ENCODE data around the gene INS.

INS gene

GRCh38 chr11:2159536-2160413 is 1.2 kb downstream of the INS start:
- H3K27ac ChIP-seq (ENCODE audit: low read depth, low read length) = no peak overlapping the region
- H3K4me2 ChIP-seq (ENCODE audit: low read length) = no peak overlapping the region
- H3K9me3 ChIP-seq (ENCODE audit: control insufficient read depth, insufficient read depth, low read length) = no peaks in the 10 kb centered on the region
- H3K4me3 ChIP-seq (ENCODE audit: low read length) = no peak overlapping the region
- H3F3A ChIP-seq (ENCODE audit: control insufficient read depth, insufficient read depth) = no peaks in the 10 kb centered on the region
- no peaks in the 10 kb centered on the region for H3K36me3 ChIP-seq (ENCODE audit: control insufficient read depth, low read length)
- no peaks in the 10 kb centered on the region for H3K27me3 ChIP-seq (ENCODE audit: control insufficient read depth, low read length)
- H3K79me2 ChIP-seq (ENCODE audit: control insufficient read depth, low read length) = no peaks in the 10 kb centered on the region
- no peaks in the 10 kb centered on the region for H3K4me1 ChIP-seq (ENCODE audit: control insufficient read depth, low read length)
- H4K20me1 ChIP-seq (ENCODE audit: control insufficient read depth, insufficient read depth, low read depth, low read length) = no peaks in the 10 kb centered on the region
- TF ChIP-seq EZH2phosphoT487 (IDR thresholded peaks at IDR 0.05; ENCODE audit: borderline replicate concordance, low read length) (no peak), CTCF (IDR thresholded peaks at IDR 0.05; ENCODE audit: low read depth, low read length, poor library complexity, severe bottlenecking) (no peak)
- H3K9me2 ChIP-seq (replicated peaks; ENCODE audit: control insufficient read depth, low read length) = no peaks in the 10 kb centered on the region

GRCh38 chr11:2158966-2159365 is 2.0 kb downstream of the INS start:
- Histone ChIP-seq H3K4me2 (ENCODE audit: low read length) (no peak overlapping the region), H3F3A (ENCODE audit: control insufficient read depth, insufficient read depth) (no peaks in the 10 kb centered on the region), H3K27ac (ENCODE audit: low read depth, low read length) (no peak overlapping the region), H3K79me2 (ENCODE audit: control insufficient read depth, low read length) (no peaks in the 10 kb centered on the region), H3K36me3 (ENCODE audit: control insufficient read depth, low read length) (no peaks in the 10 kb centered on the region), H3K9me3 (ENCODE audit: control insufficient read depth, insufficient read depth, low read length) (no peaks in the 10 kb centered on the region), H3K4me1 (ENCODE audit: control insufficient read depth, low read length) (no peaks in the 10 kb centered on the region), H3K27me3 (ENCODE audit: control insufficient read depth, low read length) (no peaks in the 10 kb centered on the region), H4K20me1 (ENCODE audit: control insufficient read depth, insufficient read depth, low read depth, low read length) (no peaks in the 10 kb centered on the region), H3K9me2 (replicated peaks; ENCODE audit: control insufficient read depth, low read length) (no peaks in the 10 kb centered on the region), H3K4me3 (ENCODE audit: low read length) (no peak overlapping the region)
- TF ChIP-seq EZH2phosphoT487 (IDR thresholded peaks at IDR 0.05; ENCODE audit: borderline replicate concordance, low read length) (no peak), CTCF (IDR thresholded peaks at IDR 0.05; ENCODE audit: low read depth, low read length, poor library complexity, severe bottlenecking) (no peak)

GRCh38 chr11:2158296-2158737 is 2.7 kb downstream of the INS start:
- Histone ChIP-seq H4K20me1 (ENCODE audit: control insufficient read depth, insufficient read depth, low read depth, low read length) (no peaks in the 10 kb centered on the region), H3K9me3 (ENCODE audit: control insufficient read depth, insufficient read depth, low read length) (no peaks in the 10 kb centered on the region), H3K27ac (ENCODE audit: low read depth, low read length) (no peak overlapping the region), H3K4me1 (ENCODE audit: control insufficient read depth, low read length) (no peaks in the 10 kb centered on the region), H3K9me2 (replicated peaks; ENCODE audit: control insufficient read depth, low read length) (no peaks in the 10 kb centered on the region), H3K79me2 (ENCODE audit: control insufficient read depth, low read length) (no peaks in the 10 kb centered on the region), H3K36me3 (ENCODE audit: control insufficient read depth, low read length) (no peaks in the 10 kb centered on the region), H3K4me2 (ENCODE audit: low read length) (no peak overlapping the region), H3F3A (ENCODE audit: control insufficient read depth, insufficient read depth) (no peaks in the 10 kb centered on the region), H3K4me3 (ENCODE audit: low read length) (no peak overlapping the region), H3K27me3 (ENCODE audit: control insufficient read depth, low read length) (no peaks in the 10 kb centered on the region)
- TF ChIP-seq CTCF (IDR thresholded peaks at IDR 0.05; ENCODE audit: low read depth, low read length, poor library complexity, severe bottlenecking) = no peak
- no peak for TF ChIP-seq EZH2phosphoT487 (IDR thresholded peaks at IDR 0.05; ENCODE audit: borderline replicate concordance, low read length)
